ENCODE results near the gene CTNNA3. TPM values are rescaled to one million over a fixed set of nuclear protein-coding genes. Genes with fewer than 3 reads are reported as not detected.

CTNNA3 gene
- total RNA-seq, 1 experiment from 2014 or later = 0.02 TPM

DNA sequence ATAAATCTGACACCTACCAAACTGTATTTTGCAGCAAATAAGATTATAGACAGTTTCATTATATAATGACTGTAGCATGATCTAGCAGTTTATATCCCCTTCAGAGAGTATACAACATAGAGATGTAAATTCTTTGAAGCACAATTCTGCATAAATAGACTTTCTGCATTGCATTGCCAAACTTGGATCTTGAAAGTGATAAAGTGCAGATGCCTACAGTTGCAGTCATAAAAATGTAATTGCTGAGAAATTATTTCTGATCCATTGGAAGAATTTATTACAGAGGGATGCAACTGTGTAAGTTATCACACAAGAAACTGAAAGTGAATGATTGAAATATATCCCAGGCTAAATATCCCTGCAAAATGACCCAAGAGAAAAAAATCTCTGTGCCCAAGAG lies 65.1 kb downstream of the CTNNA3 start:
- TF ChIP-seq, protein P1, sequence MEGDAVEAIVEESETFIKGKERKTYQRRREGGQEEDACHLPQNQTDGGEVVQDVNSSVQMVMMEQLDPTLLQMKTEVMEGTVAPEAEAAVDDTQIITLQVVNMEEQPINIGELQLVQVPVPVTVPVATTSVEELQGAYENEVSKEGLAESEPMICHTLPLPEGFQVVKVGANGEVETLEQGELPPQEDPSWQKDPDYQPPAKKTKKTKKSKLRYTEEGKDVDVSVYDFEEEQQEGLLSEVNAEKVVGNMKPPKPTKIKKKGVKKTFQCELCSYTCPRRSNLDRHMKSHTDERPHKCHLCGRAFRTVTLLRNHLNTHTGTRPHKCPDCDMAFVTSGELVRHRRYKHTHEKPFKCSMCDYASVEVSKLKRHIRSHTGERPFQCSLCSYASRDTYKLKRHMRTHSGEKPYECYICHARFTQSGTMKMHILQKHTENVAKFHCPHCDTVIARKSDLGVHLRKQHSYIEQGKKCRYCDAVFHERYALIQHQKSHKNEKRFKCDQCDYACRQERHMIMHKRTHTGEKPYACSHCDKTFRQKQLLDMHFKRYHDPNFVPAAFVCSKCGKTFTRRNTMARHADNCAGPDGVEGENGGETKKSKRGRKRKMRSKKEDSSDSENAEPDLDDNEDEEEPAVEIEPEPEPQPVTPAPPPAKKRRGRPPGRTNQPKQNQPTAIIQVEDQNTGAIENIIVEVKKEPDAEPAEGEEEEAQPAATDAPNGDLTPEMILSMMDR (IDR thresholded peaks at IDR 0.05; ENCODE audit: unreplicated experiment) = no peak
- ChIA-PET POLR2A (no interaction called here), CTCF (no interaction called here)
- H3K36me3 Mint-ChIP-seq (ENCODE audit: insufficient read depth, unreplicated experiment) = no peaks in the 10 kb centered on the region
- no peaks in the 10 kb centered on the region for H3K27me3 Mint-ChIP-seq (ENCODE audit: insufficient read depth, unreplicated experiment)
- H3K4me1 Mint-ChIP-seq (ENCODE audit: insufficient read depth, unreplicated experiment) = no peaks in the 10 kb centered on the region
- intact Hi-C loops (cut with micrococcal nuclease) = no loop called here
- BruUV-seq (replicated peaks) = no TSS peak
- H3K4me3 Mint-ChIP-seq (ENCODE audit: unreplicated experiment) = no peak overlapping the region
- no peak overlapping the region for H3K27ac Mint-ChIP-seq (ENCODE audit: low read depth, unreplicated experiment)
- H3K9me3 Mint-ChIP-seq (ENCODE audit: unreplicated experiment) = no peaks in the 10 kb centered on the region
- DNase-seq (ENCODE audit: unreplicated experiment) = no peak

DNA sequence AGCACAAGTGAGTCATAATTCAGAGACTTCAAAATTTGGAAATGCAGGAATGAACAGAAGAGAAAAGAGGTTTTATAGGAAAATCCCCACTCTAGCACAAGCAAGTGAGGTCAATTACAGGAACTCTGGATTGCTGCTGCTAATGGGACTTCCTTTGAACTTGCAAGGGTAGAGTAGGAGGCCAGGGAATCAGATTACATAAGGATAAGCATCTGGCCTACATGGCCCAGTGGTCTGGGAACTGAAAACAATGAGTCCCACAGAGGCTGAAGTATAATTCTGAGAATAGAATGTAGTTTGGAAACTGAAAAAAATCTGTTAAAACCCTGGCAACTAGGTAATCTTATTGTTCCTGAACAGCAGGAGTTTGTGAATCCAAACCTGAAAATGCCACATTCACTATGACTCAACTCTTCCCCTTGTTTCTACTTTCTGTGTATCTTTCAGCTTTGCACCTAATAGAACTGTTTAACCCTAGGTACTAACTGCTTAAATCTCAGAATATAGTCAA lies 66.5 kb downstream of the CTNNA3 start:
- TF ChIP-seq, protein P1 (IDR thresholded peaks at IDR 0.05; ENCODE audit: unreplicated experiment) = no peak
- Mint-ChIP-seq H3K4me3 (ENCODE audit: unreplicated experiment) (no peak overlapping the region), H3K36me3 (ENCODE audit: insufficient read depth, unreplicated experiment) (no peaks in the 10 kb centered on the region), H3K27ac (ENCODE audit: low read depth, unreplicated experiment) (no peak overlapping the region), H3K4me1 (ENCODE audit: insufficient read depth, unreplicated experiment) (no peaks in the 10 kb centered on the region), H3K9me3 (ENCODE audit: unreplicated experiment) (no peaks in the 10 kb centered on the region), H3K27me3 (ENCODE audit: insufficient read depth, unreplicated experiment) (no peaks in the 10 kb centered on the region)
- POLR2A ChIA-PET = interaction anchor here (0.5 kb wide), 1 partner anchor 30 kb away, joined by 3 read pairs; no protein-coding TSS in a partner anchor
- intact Hi-C loops (cut with micrococcal nuclease) = no loop called here
- DNase-seq (ENCODE audit: unreplicated experiment) = peak; percentile 49
- CTCF ChIA-PET = interaction anchor here (0.6 kb wide), 1 partner anchor 464 kb away, joined by 3 read pairs; no protein-coding TSS in a partner anchor
- BruUV-seq (replicated peaks) = no TSS peak

DNA sequence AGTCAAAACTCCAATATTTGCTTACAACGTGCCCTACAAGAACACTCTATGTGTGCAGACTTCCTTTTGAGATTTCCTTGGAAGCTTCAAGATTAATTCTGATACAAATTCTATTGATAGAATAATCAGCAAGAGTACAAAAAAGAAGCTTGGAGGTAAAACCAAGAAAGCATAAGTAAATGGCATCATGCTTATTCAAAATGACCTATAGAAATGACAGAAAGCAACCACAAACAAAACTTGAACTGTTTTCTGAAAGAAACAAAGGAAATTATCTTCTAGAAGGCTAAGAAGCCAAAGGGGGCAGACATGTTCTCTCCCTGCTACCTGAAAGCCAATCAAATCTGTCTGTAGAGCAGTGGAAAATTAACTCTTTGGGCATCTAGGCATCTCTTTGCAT lies 73.0 kb downstream of the CTNNA3 start:
- POLR2A ChIA-PET = no interaction called here
- H3K4me3 Mint-ChIP-seq (ENCODE audit: unreplicated experiment) = no peak overlapping the region
- TF ChIP-seq, protein P1 (IDR thresholded peaks at IDR 0.05; ENCODE audit: unreplicated experiment) = no peak
- BruUV-seq (replicated peaks) = no TSS peak
- H3K4me1 Mint-ChIP-seq (ENCODE audit: insufficient read depth, unreplicated experiment) = no peaks in the 10 kb centered on the region
- H3K36me3 Mint-ChIP-seq (ENCODE audit: insufficient read depth, unreplicated experiment) = no peaks in the 10 kb centered on the region
- no peak for DNase-seq (ENCODE audit: unreplicated experiment)
- H3K9me3 Mint-ChIP-seq (ENCODE audit: unreplicated experiment) = no peaks in the 10 kb centered on the region
- H3K27ac Mint-ChIP-seq (ENCODE audit: low read depth, unreplicated experiment) = no peak overlapping the region
- H3K27me3 Mint-ChIP-seq (ENCODE audit: insufficient read depth, unreplicated experiment) = no peaks in the 10 kb centered on the region
- intact Hi-C loops (cut with micrococcal nuclease) = no loop called here
- CTCF ChIA-PET = no interaction called here

DNA sequence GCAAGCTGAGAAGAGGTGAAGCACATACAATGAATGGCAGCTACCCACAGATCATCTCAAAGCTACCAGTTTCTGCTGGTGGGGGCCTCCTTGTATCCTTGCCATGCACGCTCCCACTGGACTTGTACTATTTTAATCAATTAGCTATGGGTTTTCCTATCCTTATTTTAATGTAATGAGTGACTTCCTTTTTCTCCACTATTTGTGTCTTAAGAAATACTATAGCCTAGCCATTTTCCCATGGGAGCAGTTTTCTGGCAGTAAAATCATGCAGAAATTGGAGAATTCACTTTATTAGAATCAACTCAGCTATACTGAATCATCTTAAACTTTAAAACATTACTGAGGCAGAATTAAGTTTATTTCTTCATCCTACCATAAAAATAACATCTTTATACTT lies 73.5 kb downstream of the CTNNA3 start:
- H3K4me3 Mint-ChIP-seq (ENCODE audit: unreplicated experiment) = no peak overlapping the region
- DNase-seq (ENCODE audit: unreplicated experiment) = no peak
- TF ChIP-seq, protein P1 (IDR thresholded peaks at IDR 0.05; ENCODE audit: unreplicated experiment) = no peak
- H3K36me3 Mint-ChIP-seq (ENCODE audit: insufficient read depth, unreplicated experiment) = no peaks in the 10 kb centered on the region
- H3K9me3 Mint-ChIP-seq (ENCODE audit: unreplicated experiment) = no peaks in the 10 kb centered on the region
- ChIA-PET POLR2A (no interaction called here), CTCF (no interaction called here)
- intact Hi-C loops (cut with micrococcal nuclease) = no loop called here
- BruUV-seq (replicated peaks) = no TSS peak
- H3K4me1 Mint-ChIP-seq (ENCODE audit: insufficient read depth, unreplicated experiment) = no peaks in the 10 kb centered on the region
- no peak overlapping the region for H3K27ac Mint-ChIP-seq (ENCODE audit: low read depth, unreplicated experiment)
- H3K27me3 Mint-ChIP-seq (ENCODE audit: insufficient read depth, unreplicated experiment) = no peaks in the 10 kb centered on the region
